ENCODE results near the gene TSC22D1. TPM values are rescaled to one million over a fixed set of nuclear protein-coding genes. Genes with fewer than 3 reads are reported as not detected.
"Not testable (repeated sequence)": the region's sequence is repeated elsewhere in the genome, so short reads cannot be mapped to it uniquely, and the experiment has no call there.

TSC22D1 gene
- polyA plus RNA-seq, 1 donor, result 73.5 TPM

DNA sequence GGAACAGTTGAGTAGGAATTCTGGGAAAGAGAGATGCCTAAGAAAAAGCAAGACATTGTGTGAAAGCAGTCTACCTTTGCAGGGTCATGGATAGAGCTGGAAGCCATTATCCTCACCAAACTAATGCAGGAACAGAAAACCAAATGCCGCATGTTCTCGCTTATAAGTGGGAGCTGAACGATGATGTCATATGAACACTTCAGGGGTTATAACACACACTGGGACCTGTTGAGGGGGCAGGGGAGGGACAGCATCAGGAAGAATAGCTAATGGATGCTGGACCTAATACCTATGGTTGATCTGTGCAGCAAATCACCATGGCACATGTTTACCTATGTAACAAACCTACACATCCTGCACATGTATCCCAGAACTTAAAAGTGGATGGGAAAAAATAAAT is 69.9 kb downstream of the TSC22D1 start:
- no peak for DNase-seq (ENCODE audit: low read depth)

DNA sequence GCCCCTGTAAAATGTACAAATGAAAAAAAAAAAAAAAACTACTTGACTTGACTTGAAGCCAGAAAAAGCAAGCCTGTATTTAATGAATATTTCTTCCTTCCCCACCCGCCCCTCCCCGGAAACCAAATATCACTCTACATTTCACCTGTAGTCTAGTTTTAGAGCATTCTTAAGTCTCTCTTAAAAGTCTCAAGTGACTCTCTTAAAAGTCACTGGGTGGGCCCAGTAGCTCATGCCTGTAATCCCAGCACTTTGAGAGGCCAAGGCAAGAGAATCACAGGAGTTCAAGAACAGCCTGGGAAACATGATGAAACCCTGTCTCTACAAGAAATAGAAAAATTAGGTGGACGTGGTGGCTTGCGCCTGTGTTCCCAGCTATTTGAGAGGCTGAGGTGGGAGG is 72.0 kb downstream of the TSC22D1 start:
- no peak for DNase-seq (ENCODE audit: low read depth)

DNA sequence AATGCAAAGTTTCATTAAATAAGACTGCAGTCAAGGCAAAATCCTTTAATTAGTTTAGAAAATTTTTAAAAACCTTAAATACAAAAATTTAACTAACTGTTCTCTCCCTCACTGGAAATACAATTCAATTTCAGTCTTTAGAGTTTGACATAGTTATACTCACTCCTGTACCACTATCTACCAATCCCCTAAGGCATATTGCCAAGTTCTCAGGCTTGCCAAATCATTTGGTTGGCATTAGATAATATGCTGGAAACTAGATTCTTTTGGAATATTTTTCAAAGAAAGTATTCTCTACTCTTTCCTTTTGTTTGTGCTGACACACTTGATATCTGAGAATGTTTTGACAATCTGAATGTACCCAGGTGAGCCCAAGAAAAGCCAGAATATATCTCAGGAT is 77.2 kb downstream of the TSC22D1 start:
- DNase-seq (ENCODE audit: low read depth), result no peak

DNA sequence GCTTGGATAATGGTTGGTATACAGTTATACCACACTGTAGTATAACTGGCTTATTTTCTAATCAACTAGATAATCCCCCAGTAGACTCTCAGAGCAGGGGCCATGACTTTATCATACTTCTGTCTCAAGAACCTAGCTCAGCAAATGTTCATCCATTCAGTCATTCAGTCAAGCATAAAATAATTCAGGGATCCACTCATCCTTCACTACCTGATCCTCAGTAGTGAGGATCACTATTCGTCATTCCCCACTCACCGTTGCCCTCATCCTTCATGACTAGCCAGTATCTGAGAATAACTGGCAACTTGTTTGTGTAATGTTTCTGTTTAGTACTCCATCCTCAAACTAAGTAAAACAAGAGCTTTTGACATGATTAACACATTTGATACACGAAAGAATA is 77.6 kb downstream of the TSC22D1 start:
- DNase-seq (ENCODE audit: low read depth), result no peak

DNA sequence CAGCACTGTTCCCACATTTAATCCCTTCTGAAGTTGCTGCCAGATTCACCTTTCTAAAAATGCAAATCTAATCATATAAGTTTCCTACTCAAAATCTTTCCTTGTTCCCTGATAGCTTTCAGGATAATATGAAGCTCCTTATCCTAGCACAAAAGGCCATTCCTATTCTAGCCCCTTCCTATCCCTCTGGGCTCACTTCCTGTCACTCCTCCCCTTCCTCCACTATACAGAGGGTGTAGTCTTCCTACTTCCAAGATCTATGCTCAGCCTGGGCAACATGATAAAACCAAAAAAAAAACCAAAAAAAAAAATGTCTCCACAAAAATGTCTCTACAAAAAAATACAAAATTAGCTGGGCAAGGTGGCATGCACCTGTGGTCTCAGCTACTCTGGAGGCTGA is 78.3 kb downstream of the TSC22D1 start:
- DNase-seq (ENCODE audit: low read depth), result no peak

DNA sequence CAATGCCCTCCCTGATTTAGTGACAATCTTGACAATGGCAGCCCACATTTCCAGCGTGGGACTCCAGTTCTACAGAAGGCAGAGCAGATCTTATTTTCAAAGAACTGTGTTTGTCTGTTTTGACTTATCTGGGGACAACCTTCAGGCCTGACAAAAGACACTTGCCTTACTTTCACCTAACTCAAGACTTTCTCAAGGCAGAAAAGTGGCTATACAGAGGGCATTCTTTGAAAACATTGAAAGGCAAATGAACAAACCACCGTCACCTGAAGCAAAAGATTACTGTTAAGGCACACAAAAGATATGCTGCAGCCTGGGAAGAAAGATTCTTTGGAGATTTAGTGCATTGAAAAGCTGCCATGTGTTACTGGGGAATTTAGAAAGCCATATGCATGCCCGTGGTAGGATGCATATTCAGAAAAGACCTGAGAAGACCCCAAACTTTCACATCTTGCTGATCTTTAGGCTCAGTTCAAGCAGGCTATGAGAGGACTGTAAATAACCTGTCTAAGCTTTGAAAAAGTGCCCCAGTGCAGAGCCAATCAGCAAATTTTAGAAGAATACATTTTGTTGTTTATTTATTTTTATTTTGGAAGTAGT is 82.8 kb downstream of the TSC22D1 start:
- DNase-seq (ENCODE audit: low read depth), result no peak

DNA sequence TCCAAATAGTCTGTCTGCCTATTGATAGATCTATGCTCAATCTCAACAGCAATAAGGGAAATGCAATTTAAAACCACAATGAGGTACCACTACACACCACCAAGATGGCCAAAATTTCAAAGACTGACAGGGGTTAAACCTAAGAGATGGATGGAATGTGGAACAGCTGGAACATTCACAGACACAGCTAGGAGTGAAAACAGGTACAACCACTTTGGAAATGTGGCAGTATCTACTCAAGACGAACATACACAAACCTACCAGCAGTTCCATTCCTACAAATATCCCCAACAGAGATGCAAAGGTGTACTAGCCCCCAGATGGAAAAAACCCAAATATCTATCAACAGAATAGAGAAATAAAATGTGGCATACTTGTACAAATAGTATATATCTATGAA is 86.4 kb downstream of the TSC22D1 start:
- DNase-seq (ENCODE audit: low read depth), result no peak

DNA sequence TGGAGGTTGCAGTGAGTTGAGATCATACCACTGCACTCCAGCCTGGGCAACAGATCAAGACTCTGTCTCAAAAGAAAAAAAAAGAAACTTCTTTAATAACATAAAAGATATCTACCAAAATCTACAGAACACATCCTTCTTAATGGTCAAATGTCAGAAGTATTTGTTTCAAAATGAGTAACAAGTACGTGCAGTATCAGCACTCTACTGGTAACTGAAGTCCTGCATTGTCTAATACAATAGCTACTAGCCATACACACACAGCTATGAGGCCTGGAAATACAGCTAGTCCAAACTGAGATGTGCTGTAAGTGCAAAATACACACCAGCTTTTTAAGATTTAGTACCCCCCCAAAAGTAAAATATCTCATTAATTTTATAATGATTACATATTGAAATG is 88.1 kb downstream of the TSC22D1 start:
- no peak for DNase-seq (ENCODE audit: low read depth)

DNA sequence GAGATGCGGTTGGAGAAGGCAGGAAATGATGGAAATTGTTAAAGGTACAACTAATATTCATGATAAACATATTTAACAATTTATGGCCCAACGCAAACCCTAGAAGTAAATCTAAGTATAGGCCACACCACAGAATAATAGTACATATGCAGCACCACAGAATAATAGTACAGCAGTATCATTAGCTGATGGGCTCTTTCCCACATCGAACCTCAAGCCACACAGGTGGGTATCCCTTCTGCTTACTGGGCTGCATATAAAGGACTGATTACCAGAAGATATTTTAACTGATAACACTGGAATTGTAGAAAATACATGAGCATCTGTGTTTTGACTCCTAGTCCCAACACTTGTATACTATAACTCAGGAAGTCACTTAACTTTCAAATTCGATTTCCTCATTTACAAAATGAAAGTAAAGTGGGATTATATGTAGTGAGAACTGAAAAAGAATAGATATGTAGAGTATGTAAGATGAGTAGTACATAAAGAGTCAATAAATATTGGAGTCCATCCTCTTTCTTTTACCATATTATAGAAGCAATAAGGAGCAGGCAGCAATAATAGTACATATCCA is 91.5 kb downstream of the TSC22D1 start:
- DNase-seq (ENCODE audit: low read depth), result no peak

DNA sequence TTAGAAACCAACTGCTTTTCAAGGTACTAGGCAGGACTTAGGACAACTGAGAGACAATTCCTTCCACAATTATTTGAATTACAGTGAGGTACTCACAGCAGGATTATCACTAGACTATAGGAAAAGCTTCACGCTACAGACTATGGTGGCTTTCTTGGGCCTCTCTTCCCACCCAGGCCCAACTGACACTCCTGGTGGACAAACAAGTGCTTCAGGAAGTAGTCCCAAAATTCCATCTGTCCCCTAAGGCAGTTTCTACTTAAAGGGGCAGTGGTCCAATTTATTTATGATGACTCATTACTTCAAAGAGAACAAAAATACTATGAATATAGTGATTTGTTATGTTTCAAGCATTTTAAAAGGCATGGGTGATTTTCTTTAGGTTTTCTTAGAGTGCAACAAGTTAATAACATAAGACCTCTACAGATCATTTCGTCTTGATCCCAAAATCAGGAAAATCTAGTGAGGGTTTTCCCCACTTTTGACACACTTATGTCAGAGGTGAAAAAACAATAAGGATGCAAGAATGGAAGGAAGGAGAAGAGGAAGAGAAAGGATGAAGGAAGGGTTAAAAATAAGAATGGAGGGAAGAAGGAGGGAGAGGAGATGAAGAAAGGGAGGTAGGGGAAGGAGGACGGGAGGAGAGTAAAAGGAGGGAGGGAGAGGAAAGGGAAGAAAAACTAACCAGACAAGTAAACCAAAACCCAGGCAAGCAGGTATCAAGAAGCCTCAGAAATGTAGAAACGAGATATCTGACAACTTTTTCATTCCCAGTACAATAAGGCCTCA is 101.8 kb downstream of the TSC22D1 start:
- no peak for DNase-seq (ENCODE audit: low read depth)

DNA sequence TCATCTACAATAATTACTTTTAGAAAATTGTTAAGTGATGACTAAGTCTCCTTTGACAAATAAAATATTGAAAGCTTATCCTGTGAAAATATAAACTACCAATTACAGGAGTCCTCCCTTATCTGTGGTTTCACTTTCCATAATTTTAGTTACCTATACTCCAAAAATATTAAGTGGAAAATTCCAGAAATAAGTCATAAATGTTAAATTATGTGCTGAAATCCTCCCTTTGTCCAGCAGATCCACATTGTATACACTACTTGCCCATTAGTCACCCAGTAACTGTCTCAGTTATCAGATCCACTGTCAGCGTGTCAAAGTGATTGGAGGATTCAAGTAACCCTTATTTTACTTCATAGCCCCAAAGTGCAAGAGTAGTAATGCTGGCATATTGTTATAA is 104.4 kb downstream of the TSC22D1 start:
- no peak for DNase-seq (ENCODE audit: low read depth)

DNA sequence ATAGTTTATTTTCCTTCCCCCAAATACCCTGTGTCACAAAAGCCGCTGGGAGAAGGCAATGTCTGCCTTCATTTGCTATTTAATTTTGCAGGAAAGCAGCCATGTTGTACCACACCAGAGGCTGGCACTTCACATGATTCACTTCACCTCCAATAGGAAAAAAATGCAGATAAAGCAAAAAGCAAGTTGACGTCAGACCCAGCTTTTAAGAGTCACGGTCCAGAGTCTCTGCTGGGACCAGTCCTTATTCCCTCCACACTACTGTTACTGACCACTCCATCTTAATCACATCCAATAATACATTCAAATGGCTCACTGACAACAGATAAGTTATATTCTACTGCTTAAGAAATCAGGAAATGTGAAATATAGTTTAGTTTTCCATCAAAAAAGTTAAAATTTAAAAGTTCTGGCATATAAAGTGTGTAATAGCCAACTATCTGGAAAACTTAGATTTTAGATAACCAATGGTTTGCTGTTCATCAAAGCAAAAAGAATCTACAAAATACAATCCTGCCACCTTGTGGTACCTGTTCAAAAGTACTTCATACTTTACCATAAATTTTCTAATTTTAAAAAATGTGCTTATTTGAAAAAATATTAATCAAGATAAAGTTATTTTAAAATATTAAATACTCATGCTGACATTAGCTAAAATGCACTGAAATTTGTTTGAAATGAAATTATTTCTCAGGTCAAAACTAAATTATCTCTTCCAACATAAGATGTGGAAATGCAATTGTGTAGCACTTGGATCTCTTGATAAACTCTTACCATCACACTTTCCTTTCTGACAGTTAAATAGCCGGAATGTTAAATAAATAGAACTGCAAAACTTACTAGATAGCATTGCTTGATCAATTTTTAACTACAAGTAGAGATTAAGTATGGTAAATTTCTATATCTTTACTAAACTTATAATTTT is 105.2 kb downstream of the TSC22D1 start:
- no peak for DNase-seq (ENCODE audit: low read depth)

DNA sequence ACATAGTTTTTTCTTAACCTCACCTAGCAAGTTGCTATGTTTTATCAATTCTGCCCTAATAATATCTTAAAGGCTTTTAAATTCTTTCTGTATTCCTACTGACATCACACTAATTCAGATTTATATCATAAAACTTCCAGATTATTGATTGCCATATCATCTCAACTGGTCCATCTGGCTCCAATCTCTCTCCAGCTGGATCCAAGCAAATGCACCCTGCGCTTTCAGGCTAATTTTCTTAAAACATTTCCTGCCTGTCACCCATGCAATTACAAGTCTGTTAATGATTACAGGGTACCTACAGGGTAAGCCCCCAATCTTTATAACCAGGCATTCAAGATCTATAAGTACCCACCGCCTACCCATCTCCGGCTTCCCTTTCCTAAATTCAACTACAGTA is 107.3 kb downstream of the TSC22D1 start:
- no peak for DNase-seq (ENCODE audit: low read depth)

DNA sequence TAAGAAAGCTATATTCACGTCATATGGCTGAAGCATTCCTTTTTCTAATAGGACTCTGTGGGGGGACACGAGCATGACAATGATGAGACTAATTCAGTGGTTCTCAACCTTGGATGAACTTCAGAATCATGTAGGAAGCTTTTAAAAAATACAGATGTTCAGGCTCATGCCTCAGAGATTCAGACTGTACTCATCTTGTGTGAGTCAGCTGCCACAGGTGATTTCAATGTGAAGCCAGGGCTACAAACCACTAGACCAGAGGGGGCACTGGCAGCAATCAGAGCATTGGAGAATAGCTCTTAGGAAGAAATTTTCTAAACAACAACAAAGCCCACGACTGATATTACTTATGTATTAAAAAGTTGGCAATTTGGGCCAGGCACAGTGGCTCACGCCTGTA is 110.8 kb downstream of the TSC22D1 start:
- no peak for DNase-seq (ENCODE audit: low read depth)

DNA sequence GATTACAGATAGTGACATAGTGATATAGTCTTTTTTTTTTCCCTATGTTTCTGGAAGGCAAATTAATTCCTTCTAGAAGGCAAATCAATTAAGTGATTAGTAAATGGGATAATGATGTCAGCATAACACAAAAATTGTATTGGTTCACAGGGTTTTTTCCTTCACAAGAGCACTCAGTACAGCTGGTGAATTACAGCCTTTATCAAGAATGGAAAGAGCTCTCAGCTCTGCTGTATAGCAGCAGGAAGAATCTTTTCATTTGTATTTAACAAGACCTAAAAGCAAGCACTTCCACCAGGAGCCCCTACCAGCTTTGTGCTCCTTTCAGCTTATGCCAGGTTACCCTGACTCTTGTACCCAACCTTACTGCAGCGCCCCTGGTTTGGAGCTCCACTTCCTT is 111.7 kb downstream of the TSC22D1 start:
- no peak for DNase-seq (ENCODE audit: low read depth)

DNA sequence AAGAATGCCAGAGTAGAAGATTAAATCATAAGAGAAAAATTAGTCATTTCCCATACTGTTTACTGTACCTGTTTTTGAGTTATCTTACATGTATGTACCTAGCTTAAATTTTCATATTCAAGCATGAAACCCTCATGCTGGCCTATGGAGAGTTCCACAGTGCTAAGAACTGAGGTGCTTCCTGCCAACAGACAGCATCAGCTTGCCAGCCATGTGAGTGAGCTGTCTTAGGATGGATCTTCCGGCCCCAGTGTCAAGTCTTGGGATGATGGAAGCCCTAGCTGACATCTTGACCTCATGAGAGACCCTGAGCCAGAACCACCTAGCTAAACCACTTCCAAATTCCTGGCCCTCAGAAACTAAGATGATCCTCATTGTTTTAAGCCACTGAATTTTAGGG is 112.4 kb downstream of the TSC22D1 start:
- DNase-seq (ENCODE audit: low read depth), result no peak

DNA sequence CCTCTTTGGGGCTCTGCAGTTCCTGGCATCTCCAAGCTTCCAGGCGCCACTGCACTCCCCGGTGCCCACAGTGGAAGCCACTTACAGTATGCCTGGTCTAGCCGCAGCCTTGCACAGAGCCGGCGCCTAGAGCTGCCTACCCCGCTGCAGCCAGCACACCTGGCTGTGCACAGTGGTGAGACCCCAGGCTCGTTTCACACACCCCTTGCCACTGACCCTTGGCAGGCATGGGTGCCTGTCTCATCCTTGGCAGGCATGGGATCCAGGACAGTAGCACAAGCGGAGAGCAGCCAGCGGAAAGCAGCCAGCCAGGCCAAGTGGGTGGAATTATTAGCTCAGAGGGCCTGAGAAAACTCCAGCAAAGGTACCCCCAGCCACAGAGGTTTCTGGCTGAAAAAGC is 116.5 kb downstream of the TSC22D1 start:
- no peak for DNase-seq (ENCODE audit: low read depth)

DNA sequence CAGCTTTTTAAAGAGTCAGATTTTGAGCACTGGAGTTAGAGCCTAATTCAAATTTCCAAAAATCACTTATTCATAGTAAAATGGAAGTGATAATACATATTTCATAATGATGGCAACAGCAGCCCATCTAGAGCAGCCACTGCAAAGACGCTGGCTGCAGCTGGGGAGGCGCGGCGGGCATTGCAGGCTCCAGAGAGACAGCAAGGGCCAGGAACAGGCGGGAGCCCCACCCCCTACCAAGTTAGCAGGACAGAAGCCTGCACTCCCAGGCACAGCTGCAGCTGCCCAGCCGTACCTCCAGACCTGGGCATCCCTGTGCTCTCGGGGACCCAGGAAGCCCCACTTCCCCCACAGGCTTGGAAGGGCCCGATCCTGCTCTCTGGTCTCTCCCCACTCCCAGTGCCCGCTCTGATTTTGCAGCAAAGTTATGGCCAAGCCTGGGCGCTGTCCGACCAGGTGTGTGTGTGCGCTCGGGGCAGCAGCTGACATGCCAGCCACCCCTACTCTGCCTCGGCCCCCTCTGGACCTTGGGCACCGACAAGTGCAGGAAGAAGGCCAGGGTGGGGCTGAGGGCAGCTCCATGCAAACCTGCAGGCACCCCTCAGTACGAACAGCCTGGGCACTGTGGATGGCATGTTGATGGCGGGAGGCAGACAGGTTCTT is 117.7 kb downstream of the TSC22D1 start:
- no peak for DNase-seq (ENCODE audit: low read depth)

DNA sequence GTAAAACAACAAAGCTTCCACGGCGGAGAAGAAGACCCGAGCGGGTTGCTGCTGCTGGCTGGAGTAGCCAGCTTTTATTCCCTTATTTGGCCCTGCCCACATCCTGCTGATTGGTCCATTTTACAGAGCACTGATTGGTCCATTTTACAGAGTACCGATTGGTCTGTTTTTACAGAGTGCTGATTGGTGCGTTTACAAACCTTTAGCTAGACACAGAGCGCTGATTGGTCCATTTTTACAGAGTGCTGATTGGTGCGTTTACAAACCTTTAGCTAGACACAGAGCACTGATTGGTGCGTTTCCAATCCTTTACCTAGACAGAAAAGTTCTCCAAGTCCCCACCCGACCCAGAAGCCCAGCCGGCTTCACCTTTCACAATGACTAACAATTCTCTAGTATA is 119.9 kb downstream of the TSC22D1 start:
- DNase-seq (ENCODE audit: low read depth), result not testable (repeated sequence)

DNA sequence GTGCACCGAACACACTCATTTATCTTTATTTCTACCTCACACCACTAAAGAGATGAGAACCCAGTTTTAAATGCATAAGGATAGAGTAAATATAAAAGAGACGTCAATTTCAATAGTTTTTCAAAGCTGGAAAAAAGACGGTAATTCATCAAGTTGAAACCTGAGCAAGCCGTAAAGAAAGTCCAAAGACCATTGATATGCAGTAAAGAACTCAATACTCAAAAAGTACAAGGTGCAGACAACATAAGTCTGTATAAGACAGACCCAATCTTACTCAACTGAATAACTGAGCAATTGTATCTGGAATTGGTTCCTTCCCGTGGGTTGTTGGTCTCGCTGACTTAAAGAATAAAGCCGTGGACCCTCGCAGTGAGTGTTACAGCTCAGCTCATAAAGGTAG is 120.4 kb downstream of the TSC22D1 start:
- DNase-seq (ENCODE audit: low read depth), result no peak

DNA sequence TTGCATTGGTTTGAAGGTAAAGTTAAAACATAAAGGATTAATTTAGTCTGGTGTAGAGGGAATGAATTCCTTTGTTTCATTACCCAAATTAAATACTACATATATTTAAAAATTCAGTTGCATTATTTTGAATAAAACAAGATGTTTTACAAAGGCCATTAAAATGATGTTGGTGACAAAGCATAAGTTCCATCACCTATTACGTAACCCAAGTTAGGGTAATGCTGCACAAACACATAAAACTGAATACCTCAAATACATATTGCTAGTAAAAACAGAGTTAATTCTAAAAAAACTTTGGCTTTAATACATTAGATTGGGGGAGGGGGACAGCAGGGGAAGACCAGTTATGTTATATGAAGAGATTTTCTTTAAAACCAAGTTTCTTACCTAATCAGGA is 122.2 kb downstream of the TSC22D1 start:
- no peak for DNase-seq (ENCODE audit: low read depth)

DNA sequence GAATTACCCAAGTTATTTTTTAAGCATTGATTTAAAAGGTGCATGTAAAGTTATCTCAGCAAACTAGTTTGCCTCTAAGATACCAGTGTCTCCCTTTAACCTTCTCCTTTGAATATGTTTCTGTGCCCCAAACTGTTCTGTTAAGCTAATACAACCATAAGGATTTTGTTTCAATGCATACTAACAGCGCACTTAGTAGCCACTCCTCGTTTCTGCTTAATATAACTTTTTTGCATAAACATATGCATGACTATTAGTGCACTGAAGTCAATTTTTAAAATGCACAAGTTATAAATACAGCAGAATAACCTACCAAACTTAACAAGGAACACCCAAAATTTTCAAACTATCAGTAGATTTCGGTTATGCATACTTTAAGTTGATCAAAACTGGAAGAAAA is 123.1 kb downstream of the TSC22D1 start:
- DNase-seq (ENCODE audit: low read depth), result no peak
